Measurements from ENCODE around the gene SCAANT1. TPM values are rescaled to one million over a fixed set of nuclear protein-coding genes. Genes with fewer than 3 reads are reported as not detected.
A peak's percentile ranks its signal among the peaks of the same experiment; 100 is the strongest.

Gene SCAANT1
- total and polyA plus RNA-seq, 3 experiments from 2014 or later, result not detected

DNA sequence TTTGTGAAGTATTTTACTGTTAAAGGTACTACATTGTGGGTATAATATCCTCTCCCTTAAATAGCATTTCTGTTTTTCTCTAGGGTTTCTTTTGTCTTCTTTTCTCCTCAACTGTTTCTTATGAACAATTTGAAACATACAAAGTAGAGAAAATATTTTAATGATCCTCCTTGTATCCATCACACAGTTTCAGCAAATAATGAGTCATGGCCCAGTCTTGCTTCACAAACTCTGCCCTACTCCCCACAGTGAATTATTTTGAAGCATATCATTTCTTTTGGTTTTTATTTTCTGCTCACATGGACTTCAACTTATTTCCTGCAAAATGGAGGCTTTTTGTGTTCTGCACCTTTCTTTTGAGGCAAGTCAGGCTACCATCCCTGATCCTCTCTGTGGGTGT lies 6.1 kb upstream of the SCAANT1 start:
- Mint-ChIP-seq H3K27ac (peak overlapping the region in 4 of 8 donors; percentile 33 to 81 (median 44)), H3K27me3 (no peaks in the 10 kb centered on the region), H3K9me3 (no peaks in the 10 kb centered on the region), H3K4me1 (peaks cover 27 to 79% (median 63%) of the 10 kb centered on the region in 3 donors), H3K4me3 (peak overlapping the region in 1 of 7 donors; percentile 25), H3K36me3 (peaks cover 0 to 79% (median 6%) of the 10 kb centered on the region in 3 donors)
- H3K27me3 ChIP-seq (ENCODE audit: insufficient read depth, low read length, poor library complexity, severe bottlenecking), result no peaks in the 10 kb centered on the region
- no peak for DNase-seq
- no peaks in the 10 kb centered on the region for H3K9me3 ChIP-seq (ENCODE audit: low read length)
- POLR2A ChIA-PET, result no interaction called here
- H3K4me1 ChIP-seq (ENCODE audit: insufficient read depth, low read length), result peaks cover 12% of the 10 kb centered on the region
- CTCF ChIA-PET, result no interaction called here
- peaks cover 5% of the 10 kb centered on the region for H3K36me3 ChIP-seq (ENCODE audit: insufficient read depth, low read length)
- H3K27ac ChIP-seq (ENCODE audit: low read depth, low read length), result no peak overlapping the region
- no peak overlapping the region for H3K4me3 ChIP-seq (ENCODE audit: low read length)

DNA sequence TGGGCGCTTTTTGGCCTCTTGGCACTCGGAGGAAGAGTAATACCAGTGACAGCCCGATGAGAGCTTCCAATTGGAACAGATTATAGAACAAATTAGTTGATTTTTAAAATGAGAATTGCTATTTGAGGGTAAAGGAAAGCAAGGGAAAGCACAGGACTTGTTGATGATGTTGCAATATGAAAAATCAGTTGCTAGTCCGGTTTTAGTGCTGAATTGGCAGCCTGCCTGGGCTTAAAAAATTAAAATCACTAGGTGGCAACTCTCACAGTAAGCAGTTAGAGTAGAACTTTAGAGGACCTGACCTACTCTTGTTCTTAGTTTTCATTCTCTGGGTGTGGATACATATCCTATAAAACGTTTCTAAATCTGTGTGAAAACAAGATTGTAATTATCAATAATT lies 2.1 kb upstream of the SCAANT1 start:
- Mint-ChIP-seq H3K27ac (peak overlapping the region; percentile 6 to 98 (median 95)), H3K27me3 (no peaks in the 10 kb centered on the region), H3K4me3 (peak overlapping the region; percentile 70 to 92 (median 88)), H3K36me3 (peaks cover 0 to 54% (median 6%) of the 10 kb centered on the region in 3 donors), H3K9me3 (no peaks in the 10 kb centered on the region), H3K4me1 (peaks cover 40 to 82% (median 72%) of the 10 kb centered on the region in 3 donors)
- CTCF ChIA-PET, result no interaction called here
- no peaks in the 10 kb centered on the region for H3K27me3 ChIP-seq (ENCODE audit: insufficient read depth, low read length, poor library complexity, severe bottlenecking)
- H3K36me3 ChIP-seq (ENCODE audit: insufficient read depth, low read length), result peaks cover 5% of the 10 kb centered on the region
- peaks cover 32% of the 10 kb centered on the region for H3K4me1 ChIP-seq (ENCODE audit: insufficient read depth, low read length)
- no peak overlapping the region for H3K4me3 ChIP-seq (ENCODE audit: low read length)
- POLR2A ChIA-PET, result no interaction called here
- no peak overlapping the region for H3K27ac ChIP-seq (ENCODE audit: low read depth, low read length)
- no peaks in the 10 kb centered on the region for H3K9me3 ChIP-seq (ENCODE audit: low read length)
- no peak for DNase-seq

DNA sequence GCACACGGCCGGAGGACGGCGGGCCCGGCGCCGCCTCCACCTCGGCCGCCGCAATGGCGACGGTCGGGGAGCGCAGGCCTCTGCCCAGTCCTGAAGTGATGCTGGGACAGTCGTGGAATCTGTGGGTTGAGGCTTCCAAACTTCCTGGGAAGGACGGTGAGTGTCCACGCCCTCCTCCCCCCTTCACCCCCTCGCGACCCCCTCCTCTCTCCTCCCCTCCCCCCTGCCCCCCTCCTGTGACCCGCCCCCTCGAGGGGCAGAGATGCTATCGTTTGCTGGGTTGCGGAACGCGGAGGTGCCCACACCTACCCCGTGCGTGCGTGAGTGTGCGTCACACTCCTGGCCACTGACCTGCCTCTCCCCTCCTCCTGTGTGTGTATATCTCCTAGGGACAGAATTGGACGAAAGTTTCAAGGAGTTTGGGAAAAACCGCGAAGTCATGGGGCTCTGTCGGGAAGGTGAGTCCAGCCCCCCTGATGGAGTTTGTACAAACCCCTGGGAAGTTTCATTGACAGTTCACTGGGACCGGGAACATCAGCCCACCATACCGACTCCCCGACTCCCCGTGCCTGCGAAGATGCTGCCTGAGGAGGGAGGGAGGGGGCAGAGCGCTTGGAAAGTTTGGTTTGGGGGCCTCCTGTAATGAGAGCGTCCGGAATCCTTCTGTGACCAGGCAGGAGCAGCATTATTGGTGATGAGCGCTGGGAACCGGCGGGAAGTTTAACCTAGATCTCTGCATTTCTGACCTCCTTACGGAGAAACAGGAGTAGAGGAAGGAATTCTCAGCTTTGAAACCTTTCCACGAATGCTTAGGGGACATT lies 795 bp upstream of the SCAANT1 start:
- peak overlapping the region; percentile 42 for H3K4me3 ChIP-seq (ENCODE audit: low read length)
- Mint-ChIP-seq H3K36me3 (peaks cover 0 to 42% (median 4%) of the 10 kb centered on the region in 3 donors), H3K27me3 (no peaks in the 10 kb centered on the region), H3K27ac (peak overlapping the region; percentile 91 to 98 (median 96)), H3K9me3 (no peaks in the 10 kb centered on the region), H3K4me1 (peaks cover 36 to 69% (median 64%) of the 10 kb centered on the region in 3 donors), H3K4me3 (peak overlapping the region; percentile 84 to 95 (median 89))
- peaks cover 32% of the 10 kb centered on the region for H3K4me1 ChIP-seq (ENCODE audit: insufficient read depth, low read length)
- DNase-seq, result peak in 4 of 5 donors; percentile 43 to 75 (median 54)
- H3K36me3 ChIP-seq (ENCODE audit: insufficient read depth, low read length), result peaks cover 5% of the 10 kb centered on the region
- CTCF ChIA-PET, result interaction anchor here (1.0 to 1.2 kb wide), 2 partner anchors 38 to 111 kb away, joined by 3 to 4 read pairs; partner anchors contain the start of gene PSMD6
- POLR2A ChIA-PET, result interaction anchor here (0.5 to 1.8 kb wide), 6 partner anchors 43 to 97 kb away, joined by 3 to 9 read pairs (median 5); partner anchors contain the start of genes ATXN7 and THOC7
- no peaks in the 10 kb centered on the region for H3K9me3 ChIP-seq (ENCODE audit: low read length)
- H3K27ac ChIP-seq (ENCODE audit: low read depth, low read length), result peak overlapping the region; percentile 45
- H3K27me3 ChIP-seq (ENCODE audit: insufficient read depth, low read length, poor library complexity, severe bottlenecking), result no peaks in the 10 kb centered on the region

DNA sequence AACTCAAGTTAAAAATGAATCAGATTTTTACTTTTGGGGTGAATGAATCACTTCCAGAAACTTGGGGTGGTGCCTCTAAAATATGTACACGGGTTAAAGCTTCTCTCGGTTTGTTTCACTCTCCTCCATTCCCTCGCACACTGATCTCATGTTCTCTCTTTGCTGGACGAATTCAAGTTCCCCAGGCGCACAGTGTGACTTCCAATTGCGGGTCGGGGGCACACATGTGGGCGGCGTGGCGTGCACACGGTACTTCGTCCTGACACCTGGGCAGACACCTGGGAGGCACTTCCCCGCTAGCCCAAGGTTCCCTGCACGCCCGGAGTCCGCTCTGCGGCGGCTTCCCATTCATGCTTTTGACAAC lies 692 bp downstream of the SCAANT1 start:
- H3K4me1 ChIP-seq (ENCODE audit: insufficient read depth, low read length), result peaks cover 32% of the 10 kb centered on the region
- H3K27ac ChIP-seq (ENCODE audit: low read depth, low read length), result peak overlapping the region; percentile 85
- H3K4me3 ChIP-seq (ENCODE audit: low read length), result peak overlapping the region; percentile 81
- Mint-ChIP-seq H3K9me3 (no peaks in the 10 kb centered on the region), H3K4me1 (peaks cover 34 to 56% (median 53%) of the 10 kb centered on the region in 3 donors), H3K27ac (peak overlapping the region; percentile 97 to 99 (median 98)), H3K4me3 (peak overlapping the region; percentile 89 to 97 (median 91)), H3K36me3 (peaks cover 0 to 30% (median 3%) of the 10 kb centered on the region in 3 donors), H3K27me3 (no peaks in the 10 kb centered on the region)
- no peaks in the 10 kb centered on the region for H3K27me3 ChIP-seq (ENCODE audit: insufficient read depth, low read length, poor library complexity, severe bottlenecking)
- no peak for DNase-seq
- H3K36me3 ChIP-seq (ENCODE audit: insufficient read depth, low read length), result no peaks in the 10 kb centered on the region
- POLR2A ChIA-PET, result interaction anchor here (0.6 to 1.8 kb wide), 5 partner anchors 42 to 67 kb away, joined by 3 to 9 read pairs (median 5); partner anchors contain the start of genes ATXN7 and THOC7
- no peaks in the 10 kb centered on the region for H3K9me3 ChIP-seq (ENCODE audit: low read length)
- CTCF ChIA-PET, result interaction anchor here (0.9 to 1.3 kb wide), 5 partner anchors 37 to 118 kb away, joined by 3 to 4 read pairs (median 3); partner anchors contain the start of genes ATXN7 and THOC7

DNA sequence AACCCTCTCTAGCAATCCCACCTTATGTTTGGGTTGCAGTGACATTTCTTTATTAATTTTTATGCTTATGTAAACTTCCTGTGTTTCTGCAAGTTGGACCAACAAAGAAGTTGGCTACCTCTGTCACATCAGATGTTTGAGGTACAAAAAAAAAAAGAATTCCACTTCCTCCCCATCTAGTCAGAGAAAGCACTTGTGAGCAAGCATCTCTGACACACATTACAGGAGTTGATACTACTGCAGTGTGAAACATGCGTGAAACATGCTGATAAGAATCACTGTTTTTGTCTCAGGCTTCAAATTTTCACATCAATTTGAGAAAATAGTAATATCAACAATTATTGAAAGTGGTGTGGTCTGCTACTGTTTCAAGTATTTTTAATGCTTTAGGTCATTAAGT lies 1.3 kb downstream of the SCAANT1 start:
- Histone ChIP-seq H3K9me3 (ENCODE audit: low read length) (no peaks in the 10 kb centered on the region), H3K4me1 (ENCODE audit: insufficient read depth, low read length) (peaks cover 32% of the 10 kb centered on the region), H3K4me3 (ENCODE audit: low read length) (peak overlapping the region; percentile 81), H3K27ac (ENCODE audit: low read depth, low read length) (peak overlapping the region; percentile 85), H3K36me3 (ENCODE audit: insufficient read depth, low read length) (no peaks in the 10 kb centered on the region), H3K27me3 (ENCODE audit: insufficient read depth, low read length, poor library complexity, severe bottlenecking) (no peaks in the 10 kb centered on the region)
- H3K9me3 Mint-ChIP-seq, result no peaks in the 10 kb centered on the region
- peaks cover 0 to 24% (median 0%) of the 10 kb centered on the region in 3 donors for H3K36me3 Mint-ChIP-seq
- CTCF ChIA-PET, result interaction anchor here (1.1 to 1.3 kb wide), 2 partner anchors 51 to 57 kb away, joined by 3 to 4 read pairs; no protein-coding TSS in a partner anchor
- peaks cover 31 to 54% (median 48%) of the 10 kb centered on the region in 3 donors for H3K4me1 Mint-ChIP-seq
- no peaks in the 10 kb centered on the region for H3K27me3 Mint-ChIP-seq
- POLR2A ChIA-PET, result interaction anchor here (0.6 to 1.8 kb wide), 2 partner anchors 47 to 68 kb away, joined by 3 to 6 read pairs; no protein-coding TSS in a partner anchor
- H3K4me3 Mint-ChIP-seq, result peak overlapping the region; percentile 89 to 97 (median 91)
- H3K27ac Mint-ChIP-seq, result peak overlapping the region; percentile 97 to 99 (median 98)
- DNase-seq, result peak in 3 of 5 donors; percentile 49 to 66 (median 51)

DNA sequence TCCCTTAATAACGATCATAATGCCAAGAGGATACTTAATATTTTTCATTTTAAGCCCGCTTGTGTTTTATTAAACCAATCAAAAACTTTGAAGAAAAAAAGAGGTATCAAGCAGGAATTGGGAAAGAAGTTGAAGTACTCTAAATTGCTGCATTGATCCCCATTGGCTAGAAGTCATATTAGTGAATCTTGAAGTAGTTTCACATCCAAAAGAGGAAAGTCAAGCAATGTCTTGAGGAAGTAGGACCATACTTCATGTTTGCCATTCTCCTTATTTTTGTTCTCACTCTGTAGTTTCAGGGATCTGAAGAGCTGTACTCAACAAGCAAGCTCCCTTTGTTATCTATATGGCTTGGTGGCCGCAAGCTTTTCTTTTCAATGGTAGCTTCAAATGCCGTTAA lies 2.2 kb downstream of the SCAANT1 start:
- peaks cover 31 to 48% (median 45%) of the 10 kb centered on the region in 3 donors for H3K4me1 Mint-ChIP-seq
- Histone ChIP-seq H3K36me3 (ENCODE audit: insufficient read depth, low read length) (no peaks in the 10 kb centered on the region), H3K27me3 (ENCODE audit: insufficient read depth, low read length, poor library complexity, severe bottlenecking) (no peaks in the 10 kb centered on the region), H3K4me1 (ENCODE audit: insufficient read depth, low read length) (peaks cover 32% of the 10 kb centered on the region), H3K27ac (ENCODE audit: low read depth, low read length) (no peak overlapping the region), H3K4me3 (ENCODE audit: low read length) (no peak overlapping the region), H3K9me3 (ENCODE audit: low read length) (no peaks in the 10 kb centered on the region)
- H3K27me3 Mint-ChIP-seq, result no peaks in the 10 kb centered on the region
- ChIA-PET CTCF (no interaction called here), POLR2A (no interaction called here)
- peak overlapping the region in 7 of 8 donors; percentile 3 to 99 (median 98) for H3K27ac Mint-ChIP-seq
- H3K9me3 Mint-ChIP-seq, result no peaks in the 10 kb centered on the region
- no peak for DNase-seq
- H3K4me3 Mint-ChIP-seq, result peak overlapping the region in 1 of 7 donors; percentile 91
- peaks cover 0 to 19% (median 0%) of the 10 kb centered on the region in 3 donors for H3K36me3 Mint-ChIP-seq

DNA sequence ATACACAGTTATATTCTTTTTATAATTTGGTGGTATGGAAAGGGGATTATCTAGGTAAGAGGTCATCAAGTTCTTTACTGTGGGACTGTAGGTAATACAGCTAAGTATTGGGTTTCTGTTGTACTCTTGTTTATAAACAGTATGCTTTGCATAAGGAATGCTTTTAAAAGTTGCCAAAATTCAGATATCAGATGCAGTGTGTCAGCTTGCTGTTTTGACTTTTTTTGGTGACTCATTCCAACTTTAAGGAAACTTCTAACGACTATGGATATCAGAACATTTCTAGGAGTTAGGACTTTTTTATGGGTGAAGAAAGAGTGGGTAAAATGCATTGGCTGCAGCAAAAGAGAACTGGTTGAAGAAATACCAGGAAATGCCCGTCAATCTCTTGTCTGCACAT lies 2.8 kb downstream of the SCAANT1 start:
- no peak overlapping the region for H3K27ac ChIP-seq (ENCODE audit: low read depth, low read length)
- no peaks in the 10 kb centered on the region for H3K36me3 ChIP-seq (ENCODE audit: insufficient read depth, low read length)
- Mint-ChIP-seq H3K36me3 (peaks cover 0 to 20% (median 0%) of the 10 kb centered on the region in 3 donors), H3K4me1 (peaks cover 28 to 47% (median 42%) of the 10 kb centered on the region in 3 donors), H3K9me3 (no peaks in the 10 kb centered on the region), H3K27me3 (no peaks in the 10 kb centered on the region), H3K4me3 (peak overlapping the region in 1 of 7 donors; percentile 18), H3K27ac (peak overlapping the region; percentile 23 to 98 (median 62))
- POLR2A ChIA-PET, result no interaction called here
- H3K4me3 ChIP-seq (ENCODE audit: low read length), result no peak overlapping the region
- DNase-seq, result no peak
- peaks cover 30% of the 10 kb centered on the region for H3K4me1 ChIP-seq (ENCODE audit: insufficient read depth, low read length)
- no peaks in the 10 kb centered on the region for H3K27me3 ChIP-seq (ENCODE audit: insufficient read depth, low read length, poor library complexity, severe bottlenecking)
- CTCF ChIA-PET, result no interaction called here
- no peaks in the 10 kb centered on the region for H3K9me3 ChIP-seq (ENCODE audit: low read length)

DNA sequence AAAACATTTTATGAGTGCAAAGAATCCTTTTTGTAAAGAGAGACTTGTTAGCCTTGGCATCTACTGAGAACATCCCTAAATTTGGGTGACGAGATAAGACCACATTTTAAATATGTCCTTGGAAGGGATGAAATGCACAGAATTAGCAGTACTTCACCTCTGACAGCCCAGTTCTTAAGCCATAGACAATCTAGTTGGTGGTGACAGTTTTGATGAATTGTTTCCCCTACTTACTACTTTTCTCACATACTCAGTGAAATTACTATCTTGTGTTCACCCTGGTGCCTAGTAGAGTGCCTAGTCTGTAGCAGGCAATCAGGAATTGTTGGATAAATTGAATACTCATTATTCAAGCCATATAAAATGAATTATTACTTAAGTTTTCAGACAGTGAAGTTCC lies 3.4 kb downstream of the SCAANT1 start:
- POLR2A ChIA-PET, result no interaction called here
- Mint-ChIP-seq H3K4me1 (peaks cover 22 to 43% (median 39%) of the 10 kb centered on the region in 3 donors), H3K27me3 (no peaks in the 10 kb centered on the region), H3K9me3 (no peaks in the 10 kb centered on the region), H3K4me3 (no peak overlapping the region), H3K27ac (peak overlapping the region; percentile 8 to 98 (median 69)), H3K36me3 (peaks cover 0 to 17% (median 0%) of the 10 kb centered on the region in 3 donors)
- Histone ChIP-seq H3K27me3 (ENCODE audit: insufficient read depth, low read length, poor library complexity, severe bottlenecking) (no peaks in the 10 kb centered on the region), H3K4me1 (ENCODE audit: insufficient read depth, low read length) (peaks cover 24% of the 10 kb centered on the region), H3K36me3 (ENCODE audit: insufficient read depth, low read length) (no peaks in the 10 kb centered on the region), H3K27ac (ENCODE audit: low read depth, low read length) (no peak overlapping the region), H3K9me3 (ENCODE audit: low read length) (no peaks in the 10 kb centered on the region), H3K4me3 (ENCODE audit: low read length) (no peak overlapping the region)
- CTCF ChIA-PET, result no interaction called here
- DNase-seq, result no peak
